ENCODE measurements around the gene RBPJ. TPM values are rescaled to one million over a fixed set of nuclear protein-coding genes. Genes with fewer than 3 reads are reported as not detected.
A peak's percentile ranks its signal among the peaks of the same experiment; 100 is the strongest.
"Not testable (repeated sequence)": the region's sequence is repeated elsewhere in the genome, so short reads cannot be mapped to it uniquely, and the experiment has no call there.

Gene RBPJ
- polyA plus RNA-seq, 4 donors: 66.4 to 85.4 (median 83.3) TPM

- no peak for DNase-seq (ENCODE audit: low read depth in 4 of 4, low spot score in 3 of 4)
Observed at GRCh38 chr4:26331380-26331950, 10.7 kb downstream of the RBPJ start.

- no peak for DNase-seq (ENCODE audit: low read depth in 4 of 4, low spot score in 3 of 4)
Observed at GRCh38 chr4:26334366-26334765, 13.6 kb downstream of the RBPJ start.

- no peak for DNase-seq (ENCODE audit: low read depth in 4 of 4, low spot score in 3 of 4)
Observed at GRCh38 chr4:26337612-26338011, 16.8 kb downstream of the RBPJ start.

- no peak for DNase-seq (ENCODE audit: low read depth in 4 of 4, low spot score in 3 of 4)
Observed at GRCh38 chr4:26342328-26343037, 21.7 kb downstream of the RBPJ start.

GRCh38 chr4:26343038-26343398, 22.2 kb downstream of the RBPJ start:
- DNase-seq (ENCODE audit: low read depth in 4 of 4, low spot score in 3 of 4): no peak

- peak in 2 of 4 donors; percentile 18 to 32 for DNase-seq (ENCODE audit: low read depth in 4 of 4, low spot score in 3 of 4)
Observed at GRCh38 chr4:26344901-26345564, 24.2 kb downstream of the RBPJ start.

GRCh38 chr4:26345565-26345938, 24.7 kb downstream of the RBPJ start:
- no peak for DNase-seq (ENCODE audit: low read depth in 4 of 4, low spot score in 3 of 4)

GRCh38 chr4:26346203-26346620, 25.4 kb downstream of the RBPJ start:
- DNase-seq (ENCODE audit: low read depth in 4 of 4, low spot score in 3 of 4): no peak

GRCh38 chr4:26349496-26349895, 28.7 kb downstream of the RBPJ start:
- DNase-seq (ENCODE audit: low read depth in 4 of 4, low spot score in 3 of 4): no peak

- no peak for DNase-seq (ENCODE audit: low read depth in 4 of 4, low spot score in 3 of 4)
Observed at GRCh38 chr4:26351685-26352084, 30.9 kb downstream of the RBPJ start.

GRCh38 chr4:26354491-26354890, 33.7 kb downstream of the RBPJ start:
- DNase-seq (ENCODE audit: low read depth in 4 of 4, low spot score in 3 of 4): no peak

GRCh38 chr4:26355392-26356052, 34.7 kb downstream of the RBPJ start:
- no peak for DNase-seq (ENCODE audit: low read depth in 4 of 4, low spot score in 3 of 4)

- DNase-seq (ENCODE audit: low read depth in 4 of 4, low spot score in 3 of 4): no peak
Observed at GRCh38 chr4:26356081-26356501, 35.3 kb downstream of the RBPJ start.

GRCh38 chr4:26359521-26359920, 38.7 kb downstream of the RBPJ start:
- DNase-seq (ENCODE audit: low read depth in 4 of 4, low spot score in 3 of 4): not testable (repeated sequence)

- no peak for DNase-seq (ENCODE audit: low read depth in 4 of 4, low spot score in 3 of 4)
Observed at GRCh38 chr4:26360273-26360672, 39.5 kb downstream of the RBPJ start.

- DNase-seq (ENCODE audit: low read depth in 4 of 4, low spot score in 3 of 4): no peak
Observed at GRCh38 chr4:26360864-26361263, 40.0 kb downstream of the RBPJ start.

- no peak for DNase-seq (ENCODE audit: low read depth in 4 of 4, low spot score in 3 of 4)
Observed at GRCh38 chr4:26361297-26361696, 40.5 kb downstream of the RBPJ start.

GRCh38 chr4:26362745-26363439, 42.1 kb downstream of the RBPJ start:
- no peak for DNase-seq (ENCODE audit: low read depth in 4 of 4, low spot score in 3 of 4)

GRCh38 chr4:26365537-26366150, 44.8 kb downstream of the RBPJ start:
- DNase-seq (ENCODE audit: low read depth in 4 of 4, low spot score in 3 of 4): no peak

GRCh38 chr4:26367811-26368210, 47.0 kb downstream of the RBPJ start:
- DNase-seq (ENCODE audit: low read depth in 4 of 4, low spot score in 3 of 4): no peak
